Gastroesophageal sphincter (tissue), 4 donors: ENCODE measurements around the gene MRGPRG. TPM values are rescaled to one million over a fixed set of nuclear protein-coding genes. Genes with fewer than 3 reads are reported as not detected.
A peak's percentile ranks its signal among the peaks of the same experiment; 100 is the strongest.

Experiments used
- ATAC-seq: fragments of 150-250 bp; one replicate; pipeline ENCODE4 v1.9.1; 2016; ENCODE audit warnings: mild to moderate bottlenecking, moderate library complexity
- H3K27ac ChIP-seq, 4 donors: fragments of 200-600 bp; sonication (generic) in 3 of 4; 1 replicate in 3 of 4; 2 replicates in 1 of 4; pipeline ENCODE4 v1.5.1; 2016 to 2019
- H3K27me3 ChIP-seq: fragments of 200-600 bp; sonication (generic); one replicate; pipeline ENCODE4 v1.5.1; 2019
- H3K36me3 ChIP-seq, 2 donors: fragments of 200-600 bp; sonication (generic); one replicate each; pipeline ENCODE4 v1.5.1; 2019; ENCODE audit warnings: control low read depth in 1 of 2
- H3K4me1 ChIP-seq, 3 donors: fragments of 200-600 bp; sonication (generic); 1 replicate in 2 of 3; 2 replicates in 1 of 3; pipeline ENCODE4 v1.5.1; 2016 to 2019; ENCODE audit warnings: control low read depth in 2 of 3
- H3K4me3 ChIP-seq, 2 donors: fragments of 200-600 bp; sonication (generic); one replicate each; pipeline ENCODE4 v1.5.1; 2019; ENCODE audit warnings: mild to moderate bottlenecking in 1 of 2, moderate library complexity in 1 of 2
- H3K9me3 ChIP-seq, 3 donors: fragments of 200-600 bp; sonication (generic); one replicate each; pipeline ENCODE4 v1.5.1; 2017 to 2019; ENCODE audit warnings: control low read depth in 2 of 3
- CTCF ChIP-seq, 4 experiments: fragments of 200-600 bp in 2 of 4; fragments of 450-650 bp in 2 of 4; sonication (generic) in 1 of 4; IDR thresholded peaks; one replicate each; pipeline ENCODE4 v1.5.1; 2017 to 2019; ENCODE audit warnings: antibody characterized with exemption in 4 of 4, mild to moderate bottlenecking in 2 of 4, moderate library complexity in 2 of 4
- EP300 ChIP-seq: sonication (generic); formaldehyde crosslinking; IDR thresholded peaks from one replicate; pipeline ENCODE4 v1.6.1; 2017; ENCODE audit warnings: antibody characterized with exemption, mild to moderate bottlenecking
- POLR2A ChIP-seq, 2 donors: fragments of 450-650 bp; IDR thresholded peaks; one replicate each; pipeline ENCODE4 v1.6.1; 2017; ENCODE audit warnings: antibody characterized with exemption in 2 of 2, mild to moderate bottlenecking in 2 of 2, moderate library complexity in 1 of 2
- POLR2AphosphoS5 ChIP-seq: sonication (generic); formaldehyde crosslinking; IDR thresholded peaks from one replicate; pipeline ENCODE4 v1.6.1; 2017; ENCODE audit warnings: antibody characterized with exemption
- WGBS, 2 donors: methylation state at CpG; one replicate each; pipeline ENCODE4 v1.1.5; 2018; ENCODE audit warnings: low coverage in 1 of 2; 5-methylcytosine and 5-hydroxymethylcytosine counted together
- total RNA-seq, 4 donors: library from RNA; depleted of rRNA; stranded (reverse); fragments of >200 nt; gene quantifications; one replicate each; pipeline ENCODE4 v1.1.0, GENCODE V29; 2016

MRGPRG gene
- total RNA-seq, 4 donors from 2014 or later, result not detected

GRCh38 chr11:3195251-3196160, 23.1 kb downstream of the MRGPRG start:
- Histone ChIP-seq H3K9me3 (no peaks in the 10 kb centered on the region), H3K4me3 (no peak overlapping the region), H3K4me1 (no peaks in the 10 kb centered on the region), H3K27ac (no peak overlapping the region), H3K27me3 (peaks cover 43% of the 10 kb centered on the region), H3K36me3 (no peaks in the 10 kb centered on the region)
- TF ChIP-seq CTCF (IDR thresholded peaks at IDR 0.05), result peak in 3 of 4 experiments; percentile 40 to 56 (median 45)
- TF ChIP-seq POLR2AphosphoS5, result no peak
- TF ChIP-seq EP300, result no peak
- TF ChIP-seq POLR2A (IDR thresholded peaks at IDR 0.05), result no peak
- ATAC-seq, result no peak
- no CpG with 5 or more reads among the region's 22 CpGs for WGBS, 2 donors

GRCh38 chr11:3194016-3194816, 24.4 kb downstream of the MRGPRG start:
- Histone ChIP-seq H3K27me3 (peaks cover 31% of the 10 kb centered on the region), H3K9me3 (no peaks in the 10 kb centered on the region), H3K4me3 (no peak overlapping the region), H3K27ac (no peak overlapping the region), H3K36me3 (no peaks in the 10 kb centered on the region), H3K4me1 (no peaks in the 10 kb centered on the region)
- TF ChIP-seq EP300 (no peak), CTCF (IDR thresholded peaks at IDR 0.05) (no peak), POLR2AphosphoS5 (no peak), POLR2A (IDR thresholded peaks at IDR 0.05) (no peak)
- 59 to 85% methylated on average over 3 to 4 of the region's 12 CpGs for WGBS, 2 donors
- ATAC-seq, result no peak

GRCh38 chr11:3193373-3194015, 25.1 kb downstream of the MRGPRG start:
- no peak overlapping the region for H3K4me3 ChIP-seq
- no peaks in the 10 kb centered on the region for H3K9me3 ChIP-seq
- TF ChIP-seq POLR2AphosphoS5, result no peak
- no peak for TF ChIP-seq CTCF (IDR thresholded peaks at IDR 0.05)
- no peak for TF ChIP-seq EP300
- no peak for TF ChIP-seq POLR2A (IDR thresholded peaks at IDR 0.05)
- no peak for ATAC-seq
- no peak overlapping the region for H3K27ac ChIP-seq
- no peaks in the 10 kb centered on the region for H3K4me1 ChIP-seq
- H3K27me3 ChIP-seq, result peaks cover 30% of the 10 kb centered on the region
- H3K36me3 ChIP-seq, result no peaks in the 10 kb centered on the region
- WGBS, 2 donors, result 80 to 93% methylated on average over 3 to 7 of the region's 19 CpGs

GRCh38 chr11:3192511-3193372, 25.9 kb downstream of the MRGPRG start:
- TF ChIP-seq EP300, result no peak
- no peak for TF ChIP-seq POLR2AphosphoS5
- TF ChIP-seq POLR2A (IDR thresholded peaks at IDR 0.05), result no peak
- no peak for TF ChIP-seq CTCF (IDR thresholded peaks at IDR 0.05)
- Histone ChIP-seq H3K27me3 (peaks cover 25% of the 10 kb centered on the region), H3K9me3 (no peaks in the 10 kb centered on the region), H3K4me3 (no peak overlapping the region), H3K36me3 (no peaks in the 10 kb centered on the region), H3K4me1 (no peaks in the 10 kb centered on the region), H3K27ac (no peak overlapping the region)
- no peak for ATAC-seq
- WGBS, 2 donors, result 100% methylated on average over 3 to 4 of the region's 14 CpGs
